Calu3 (cell line): ENCODE results near the gene HMGCLL1. TPM values are rescaled to one million over a fixed set of nuclear protein-coding genes. Genes with fewer than 3 reads are reported as not detected.

Experiments used
- BruUV-seq: library from RNA; stranded (reverse); fragments of 400-500 nt; replicated peaks from 2 replicates; lab custom pipeline; 2021; lab: Mats Ljungman, UMichigan
- CTCF ChIA-PET: fragments of 300-600 bp; sonication (Branson Sonifier 250); formaldehyde crosslinking; loops from one replicate; lab custom pipeline; 2022; ENCODE audit warnings: antibody characterized with exemption; lab: Charles Lee
- DNase-seq: peaks from one replicate; pipeline ENCODE4 v3.0.0; 2022
- H3K27ac Mint-ChIP-seq: one replicate; pipeline ENCODE4 v1.8.0; 2022; ENCODE audit warnings: mixed read lengths; ENCODE audit not compliant: unreplicated experiment
- H3K27me3 Mint-ChIP-seq: one replicate; pipeline ENCODE4 v1.8.0; 2022; ENCODE audit warnings: mixed read lengths; ENCODE audit not compliant: unreplicated experiment
- H3K36me3 Mint-ChIP-seq: one replicate; pipeline ENCODE4 v1.8.0; 2022; ENCODE audit warnings: mild to moderate bottlenecking, moderate library complexity, mixed read lengths; ENCODE audit not compliant: insufficient read depth, unreplicated experiment
- H3K4me1 Mint-ChIP-seq: one replicate; pipeline ENCODE4 v1.8.0; 2022; ENCODE audit warnings: mild to moderate bottlenecking, low read depth, mixed read lengths; ENCODE audit not compliant: unreplicated experiment
- H3K4me3 Mint-ChIP-seq: one replicate; pipeline ENCODE4 v1.8.0; 2022; ENCODE audit warnings: mild to moderate bottlenecking, low read depth, moderate library complexity, mixed read lengths; ENCODE audit not compliant: unreplicated experiment
- H3K9me3 Mint-ChIP-seq: one replicate; pipeline ENCODE4 v1.8.0; 2022; ENCODE audit warnings: low read depth, mixed read lengths; ENCODE audit not compliant: unreplicated experiment
- CTCF ChIP-seq: fragments of 200-600 bp; IDR thresholded peaks from one replicate; pipeline ENCODE4 v1.8.0; 2022; ENCODE audit warnings: antibody characterized with exemption; ENCODE audit not compliant: unreplicated experiment
- intact Hi-C: fragments of 100-400 bp; cut with micrococcal nuclease; formaldehyde crosslinking; loops from one replicate; pipeline ENCODE4 v1.10.0; 2022; ENCODE audit not compliant: unreplicated experiment
- total RNA-seq: library from RNA; stranded (reverse); gene quantifications from 2 replicates; pipeline ENCODE4 v1.2.3, GENCODE V29; 2022

HMGCLL1 gene
- total RNA-seq, 1 experiment from 2014 or later: not detected

GRCh38 chr6:55473722-55474121 lies 105.3 kb downstream of the HMGCLL1 start:
- TF ChIP-seq CTCF: no peak
- Mint-ChIP-seq H3K9me3 (no peaks in the 10 kb centered on the region), H3K36me3 (no peaks in the 10 kb centered on the region), H3K27ac (no peak overlapping the region), H3K4me3 (no peak overlapping the region), H3K27me3 (no peaks in the 10 kb centered on the region), H3K4me1 (no peaks in the 10 kb centered on the region)
- CTCF ChIA-PET: interaction anchor here (0.6 kb wide), 1 partner anchor 849 kb away, joined by 4 read pairs; no protein-coding TSS in a partner anchor
- intact Hi-C loops: no loop called here
- DNase-seq: no peak
- BruUV-seq: no TSS peak

GRCh38 chr6:55469951-55470366 lies 109.0 kb downstream of the HMGCLL1 start:
- BruUV-seq: no TSS peak
- TF ChIP-seq CTCF: no peak
- H3K27me3 Mint-ChIP-seq: no peaks in the 10 kb centered on the region
- H3K4me1 Mint-ChIP-seq: peaks cover under 1% of the 10 kb centered on the region
- no peak overlapping the region for H3K27ac Mint-ChIP-seq
- intact Hi-C loops: loop anchor here (10.0 kb wide), 1 partner anchor 135 kb away; no protein-coding TSS in a partner anchor
- DNase-seq: no peak
- H3K36me3 Mint-ChIP-seq: no peaks in the 10 kb centered on the region
- CTCF ChIA-PET: no interaction called here
- H3K4me3 Mint-ChIP-seq: no peak overlapping the region
- H3K9me3 Mint-ChIP-seq: no peaks in the 10 kb centered on the region

- H3K36me3 Mint-ChIP-seq: no peaks in the 10 kb centered on the region
- no peaks in the 10 kb centered on the region for H3K9me3 Mint-ChIP-seq
- intact Hi-C loops: no loop called here
- no peaks in the 10 kb centered on the region for H3K27me3 Mint-ChIP-seq
- CTCF ChIA-PET: no interaction called here
- no peak overlapping the region for H3K4me3 Mint-ChIP-seq
- no peak overlapping the region for H3K27ac Mint-ChIP-seq
- no peak for DNase-seq
- TF ChIP-seq CTCF: no peak
- BruUV-seq: no TSS peak
- H3K4me1 Mint-ChIP-seq: no peaks in the 10 kb centered on the region
Measured at GRCh38 chr6:55456016-55456415, 123.0 kb downstream of the HMGCLL1 start.

- no peak for TF ChIP-seq CTCF
- no TSS peak for BruUV-seq
- CTCF ChIA-PET: no interaction called here
- intact Hi-C loops: no loop called here
- no peak overlapping the region for H3K27ac Mint-ChIP-seq
- H3K4me3 Mint-ChIP-seq: no peak overlapping the region
- no peaks in the 10 kb centered on the region for H3K27me3 Mint-ChIP-seq
- no peak for DNase-seq
- no peaks in the 10 kb centered on the region for H3K9me3 Mint-ChIP-seq
- H3K36me3 Mint-ChIP-seq: no peaks in the 10 kb centered on the region
- no peaks in the 10 kb centered on the region for H3K4me1 Mint-ChIP-seq
Measured at GRCh38 chr6:55450005-55450404, 129.0 kb downstream of the HMGCLL1 start.
